ENCODE results near the gene SSBP3.

The SSBP3 gene

DNA sequence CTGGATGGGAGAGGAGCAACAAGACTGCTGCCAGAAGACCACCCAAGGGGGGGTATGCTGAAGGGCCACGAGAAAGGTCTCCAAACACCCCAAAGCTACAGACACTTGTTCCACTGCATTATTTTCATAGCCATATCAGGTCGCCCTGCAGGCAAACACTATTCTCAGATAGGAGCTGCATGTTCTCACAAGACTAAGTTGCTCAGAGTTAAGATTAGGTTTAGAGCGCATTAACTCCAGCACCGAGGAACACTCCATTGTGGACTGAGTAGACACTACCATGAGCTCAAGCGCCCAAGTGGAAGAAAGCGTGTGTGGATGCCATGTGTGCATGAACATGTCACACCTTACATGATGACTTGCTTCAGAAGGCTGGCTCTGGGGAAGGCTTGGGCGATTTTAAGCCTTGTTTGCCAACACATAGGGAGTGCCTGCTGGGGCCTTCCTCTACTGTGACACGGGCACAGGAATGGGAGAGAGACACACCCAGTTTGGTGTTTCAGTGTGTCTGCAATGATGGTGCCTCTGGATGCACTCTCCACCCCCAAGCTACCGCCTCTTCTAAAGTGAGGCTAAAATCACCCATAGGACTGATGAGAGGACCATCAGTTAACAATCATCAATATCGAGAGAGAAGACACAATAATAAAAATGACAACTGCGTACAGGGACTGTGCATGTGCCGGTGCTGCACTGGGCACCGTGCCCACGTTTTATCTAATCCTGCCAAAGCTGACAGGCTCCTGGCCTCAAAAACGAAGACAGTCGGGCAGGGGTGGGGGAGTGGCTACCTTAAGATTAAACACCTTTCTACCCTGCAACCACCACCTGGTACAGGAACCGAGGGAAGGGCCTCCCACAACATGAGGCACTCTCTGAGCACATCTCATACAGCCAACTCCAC is 34.9 kb downstream of the SSBP3 start:
- DNase-seq (ENCODE audit: low spot score): no peak

DNA sequence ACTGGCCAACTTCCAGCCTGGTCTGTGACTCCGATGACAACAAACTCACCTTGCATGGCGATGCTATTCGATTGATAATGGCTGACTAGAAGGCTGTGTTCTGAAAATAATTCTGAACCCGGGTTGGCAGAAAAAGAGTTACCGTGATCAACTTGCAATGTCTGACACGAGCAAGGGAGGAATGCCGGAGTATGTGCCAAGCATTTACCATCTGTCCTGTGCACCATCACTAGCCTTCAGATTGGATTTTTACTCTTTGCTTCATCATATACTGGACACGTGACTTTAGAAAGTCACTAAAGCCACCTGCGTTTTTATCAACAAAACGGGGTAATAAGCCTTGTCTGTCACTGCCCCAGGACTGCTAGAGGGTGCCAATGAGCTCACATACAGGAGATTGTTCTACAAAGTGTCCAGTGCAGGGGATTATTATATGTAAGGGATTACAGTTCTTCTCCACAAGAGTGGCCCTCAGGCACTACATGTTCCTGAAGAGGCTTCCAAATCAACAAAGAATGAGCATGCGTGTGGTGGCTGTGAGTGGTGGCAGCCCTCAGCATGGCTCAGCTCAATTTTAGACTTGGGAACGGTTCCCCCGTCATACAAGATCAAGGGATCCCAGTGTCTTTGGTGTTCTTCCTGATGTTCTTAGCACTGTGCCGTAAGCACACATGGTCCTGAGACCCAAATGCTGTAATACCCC is 35.8 kb downstream of the SSBP3 start:
- no peak for DNase-seq (ENCODE audit: low spot score)

DNA sequence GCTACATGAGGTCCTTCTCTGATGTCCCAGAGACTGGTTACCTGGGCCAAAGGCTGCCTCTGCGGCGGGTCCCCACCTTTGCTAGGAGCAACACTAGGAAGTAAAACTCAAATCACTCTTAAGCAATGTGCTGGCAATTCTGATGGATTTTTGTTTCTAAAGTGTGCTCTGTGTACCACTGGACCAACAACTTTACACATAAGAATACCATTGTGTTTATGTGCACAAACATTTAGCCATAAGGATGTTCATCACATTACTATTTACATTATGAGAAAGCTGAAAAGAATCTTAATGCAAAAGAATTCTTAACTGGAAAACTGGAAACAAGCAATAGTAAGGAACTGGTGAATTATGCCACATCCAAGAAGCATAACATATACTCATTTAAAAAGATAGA is 38.6 kb downstream of the SSBP3 start:
- DNase-seq (ENCODE audit: low spot score): no peak

DNA sequence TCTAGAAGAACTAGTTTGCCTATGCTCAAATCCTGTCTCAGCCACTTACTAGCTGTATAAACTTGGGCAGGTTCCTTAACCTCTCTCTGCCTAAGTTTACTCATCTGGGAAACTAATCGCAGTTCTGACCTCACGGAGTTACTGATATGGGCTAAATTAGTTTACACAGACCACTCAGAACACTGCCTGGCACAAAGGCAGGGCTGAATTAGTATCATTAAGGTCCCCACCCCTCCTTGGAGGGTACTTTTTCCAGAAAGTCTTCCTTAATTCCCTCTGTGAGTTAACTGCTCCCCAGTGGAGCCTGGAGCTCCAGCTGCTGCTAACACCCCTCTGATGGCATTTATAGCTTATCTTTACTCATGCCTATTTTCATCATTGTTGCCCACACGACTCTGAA is 40.3 kb downstream of the SSBP3 start:
- no peak for DNase-seq (ENCODE audit: low spot score)

DNA sequence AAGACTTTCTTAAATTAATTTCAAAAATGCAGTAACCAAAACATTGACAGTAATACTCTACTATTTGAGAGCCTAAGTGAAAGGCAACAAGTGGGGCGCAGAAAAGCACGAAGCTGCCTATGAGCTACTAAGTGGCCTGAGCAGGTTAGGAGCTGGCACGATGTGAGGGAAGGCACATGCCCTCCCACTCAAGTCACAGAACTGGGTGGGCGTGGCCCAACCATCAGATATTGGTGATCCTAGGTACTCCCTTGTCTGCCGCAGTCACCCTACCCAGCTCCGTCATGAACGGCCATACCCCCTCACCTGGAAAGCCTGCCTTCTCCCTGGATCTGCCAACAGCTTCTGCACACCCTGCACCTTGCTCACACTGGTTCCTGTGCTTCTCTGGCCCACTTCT is 40.8 kb downstream of the SSBP3 start:
- DNase-seq (ENCODE audit: low spot score): no peak

DNA sequence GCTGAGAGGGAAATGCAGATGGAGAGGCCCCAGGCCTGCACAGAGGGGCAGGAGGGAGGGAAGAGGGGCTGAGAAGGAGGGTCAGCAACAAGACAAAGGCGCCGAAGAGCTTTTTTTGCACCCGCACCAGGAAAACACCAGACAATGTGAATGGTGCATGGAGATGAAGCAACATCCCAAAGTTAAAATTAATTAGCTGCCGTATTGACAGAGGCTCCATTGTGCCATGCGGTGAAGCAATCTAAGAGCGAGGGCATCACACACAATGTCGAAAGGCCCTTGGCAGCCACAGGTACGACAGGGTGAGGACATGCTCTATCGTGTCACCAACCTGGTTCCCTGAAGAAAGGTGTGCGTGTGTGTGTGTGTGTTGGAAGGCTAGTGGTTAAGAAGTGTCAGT is 41.2 kb downstream of the SSBP3 start:
- DNase-seq (ENCODE audit: low spot score): no peak

DNA sequence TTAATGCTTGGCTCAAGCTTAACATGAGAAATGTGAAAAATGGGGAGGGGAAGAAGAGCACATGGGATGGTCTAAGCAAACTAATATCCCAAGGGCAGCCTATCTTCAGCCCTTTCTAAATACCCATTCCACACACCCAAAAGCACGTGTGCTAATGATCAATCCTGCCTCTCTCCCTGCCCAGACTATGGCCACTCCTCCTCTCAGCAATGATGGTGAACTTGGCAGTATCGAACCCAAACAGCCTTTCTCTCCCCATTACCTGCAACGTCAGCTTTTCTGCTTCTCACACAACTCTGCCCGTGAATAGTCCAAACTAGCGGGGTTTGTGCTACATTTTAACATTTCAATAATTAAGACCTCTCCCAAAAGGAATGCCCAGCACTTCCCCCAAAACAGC is 41.6 kb downstream of the SSBP3 start:
- no peak for DNase-seq (ENCODE audit: low spot score)

DNA sequence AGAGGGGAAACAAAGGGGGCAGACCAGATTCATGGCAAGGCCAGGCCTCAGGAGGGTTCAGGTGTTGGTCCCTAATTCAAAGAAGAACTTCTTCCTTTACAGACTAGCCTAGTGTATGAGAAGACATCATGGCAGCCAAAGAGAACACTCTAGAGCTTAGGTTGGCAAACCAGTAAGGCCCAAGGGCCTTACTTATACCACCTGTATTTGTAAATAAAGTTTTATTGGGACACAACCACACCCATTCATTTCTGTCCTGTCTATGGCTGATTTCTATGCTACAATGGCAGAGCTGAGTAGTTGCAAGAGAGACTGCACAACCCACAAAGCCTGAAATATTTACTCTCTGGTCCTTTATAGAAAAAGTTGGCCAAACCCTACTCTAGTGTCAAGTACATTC is 42.3 kb downstream of the SSBP3 start:
- no peak for DNase-seq (ENCODE audit: low spot score)

DNA sequence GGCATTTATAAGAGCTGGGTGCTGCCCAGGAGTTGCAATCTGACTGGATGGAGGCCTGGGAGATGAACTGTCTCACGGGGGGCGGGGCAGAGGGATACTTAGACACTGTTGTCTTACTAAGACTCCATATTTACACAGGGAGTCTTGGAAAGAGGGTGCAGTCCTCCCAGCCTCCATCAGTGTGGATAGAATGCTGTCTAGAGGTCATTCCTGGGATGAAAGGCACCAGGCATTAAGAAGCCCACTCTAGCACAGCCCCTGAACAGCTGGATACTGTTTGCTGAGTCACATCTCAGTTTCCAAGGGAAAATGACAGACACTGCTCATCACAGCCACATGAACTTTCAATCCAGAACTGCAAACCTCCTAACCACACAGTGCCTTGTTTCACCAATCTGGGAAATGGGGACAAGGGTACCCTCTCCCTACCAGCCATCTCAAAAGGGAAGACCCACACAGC is 43.3 kb downstream of the SSBP3 start:
- no peak for DNase-seq (ENCODE audit: low spot score)

DNA sequence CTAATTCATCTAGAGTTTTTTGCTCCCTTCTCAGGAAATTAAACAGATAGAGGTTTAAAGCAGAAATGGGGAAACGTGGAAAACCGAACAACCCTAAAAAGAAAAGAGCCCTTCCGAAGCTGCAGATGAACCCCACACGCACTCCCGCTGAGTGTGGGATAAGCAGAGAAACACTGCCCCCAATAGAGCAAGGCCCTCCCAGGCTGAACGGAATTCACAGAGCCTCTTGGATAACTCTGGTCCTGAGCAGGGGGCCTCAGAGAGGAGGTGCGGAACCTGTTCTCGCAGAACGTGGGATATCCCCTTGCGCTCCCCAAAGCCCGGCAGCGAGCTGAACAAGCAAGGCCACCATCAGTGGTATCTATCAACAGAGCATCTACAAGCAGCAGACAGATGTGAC is 44.9 kb downstream of the SSBP3 start:
- DNase-seq (ENCODE audit: low spot score): no peak

DNA sequence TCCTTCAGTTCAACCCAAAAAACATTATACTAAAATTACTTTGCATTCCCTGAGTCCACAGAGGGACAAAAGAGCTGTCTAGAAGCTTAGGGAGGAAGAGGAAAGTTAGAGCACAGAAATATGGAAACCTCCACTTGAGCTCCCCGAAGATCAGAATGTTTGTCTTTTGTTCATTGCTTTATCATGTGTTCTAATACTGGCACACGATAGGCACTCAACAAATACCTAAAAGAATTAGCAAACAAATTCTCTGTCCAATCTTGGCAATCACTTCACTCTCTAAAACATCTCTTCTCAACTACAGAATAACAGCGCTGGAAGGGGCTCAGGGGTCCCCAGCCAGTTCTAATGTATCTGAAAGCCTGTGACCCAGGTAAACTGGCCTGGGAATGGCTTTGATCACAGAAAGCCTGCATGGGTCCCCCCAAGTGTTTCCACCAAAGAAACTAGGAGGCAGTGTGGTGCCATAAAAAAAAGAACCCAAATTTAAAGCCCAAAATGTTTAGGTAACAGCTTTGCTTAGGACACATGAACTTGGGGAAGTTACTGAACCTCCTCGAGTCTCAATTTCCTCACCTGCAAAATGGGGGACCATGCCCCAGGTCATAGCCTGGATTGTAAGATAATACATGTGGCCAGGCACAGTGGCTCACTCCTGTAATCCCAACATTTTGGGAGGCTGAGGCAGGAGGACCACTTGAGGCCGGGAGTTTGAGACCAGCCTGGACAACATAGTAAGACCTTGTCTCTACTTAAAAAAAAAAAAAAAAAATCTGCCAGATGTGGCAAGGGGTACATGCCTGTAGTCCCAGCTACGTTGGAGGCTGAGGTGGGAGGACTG is 45.8 kb downstream of the SSBP3 start:
- no peak for DNase-seq (ENCODE audit: low spot score)

DNA sequence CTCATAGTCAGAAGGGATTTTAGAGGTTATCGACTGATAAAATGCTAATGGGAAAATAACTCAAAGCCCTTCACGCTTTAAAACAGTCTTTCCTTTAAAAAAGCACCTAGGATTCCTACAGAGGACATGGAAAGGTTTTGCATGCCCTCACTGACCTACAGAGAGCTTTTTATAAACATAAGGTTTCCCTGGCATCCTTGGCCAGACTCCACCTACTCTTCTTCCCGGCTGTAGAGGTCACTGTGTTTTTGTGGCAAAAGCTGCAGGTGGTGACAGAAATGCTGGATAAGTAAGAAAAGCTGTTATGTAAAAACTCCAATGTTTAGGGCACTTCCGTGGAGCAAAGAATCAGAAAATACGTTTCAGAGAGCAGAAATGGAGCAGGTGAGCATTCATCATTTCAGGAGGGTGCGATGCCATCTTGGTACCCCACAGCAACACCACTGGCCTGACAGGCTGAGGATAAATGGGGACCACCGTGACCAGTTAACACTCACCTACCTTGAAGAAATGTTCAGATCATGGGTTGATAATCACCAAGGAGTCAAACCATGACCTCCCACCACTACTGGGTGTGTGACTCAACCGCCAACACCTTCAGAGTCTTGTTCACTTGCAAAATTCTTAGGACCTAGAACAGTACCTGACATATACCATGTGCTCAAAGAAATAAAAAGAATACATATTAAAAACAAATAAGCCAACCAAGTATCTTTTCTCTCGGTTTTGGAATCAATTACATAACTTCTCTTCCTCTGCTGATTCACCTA is 46.6 kb downstream of the SSBP3 start:
- DNase-seq (ENCODE audit: low spot score): no peak

DNA sequence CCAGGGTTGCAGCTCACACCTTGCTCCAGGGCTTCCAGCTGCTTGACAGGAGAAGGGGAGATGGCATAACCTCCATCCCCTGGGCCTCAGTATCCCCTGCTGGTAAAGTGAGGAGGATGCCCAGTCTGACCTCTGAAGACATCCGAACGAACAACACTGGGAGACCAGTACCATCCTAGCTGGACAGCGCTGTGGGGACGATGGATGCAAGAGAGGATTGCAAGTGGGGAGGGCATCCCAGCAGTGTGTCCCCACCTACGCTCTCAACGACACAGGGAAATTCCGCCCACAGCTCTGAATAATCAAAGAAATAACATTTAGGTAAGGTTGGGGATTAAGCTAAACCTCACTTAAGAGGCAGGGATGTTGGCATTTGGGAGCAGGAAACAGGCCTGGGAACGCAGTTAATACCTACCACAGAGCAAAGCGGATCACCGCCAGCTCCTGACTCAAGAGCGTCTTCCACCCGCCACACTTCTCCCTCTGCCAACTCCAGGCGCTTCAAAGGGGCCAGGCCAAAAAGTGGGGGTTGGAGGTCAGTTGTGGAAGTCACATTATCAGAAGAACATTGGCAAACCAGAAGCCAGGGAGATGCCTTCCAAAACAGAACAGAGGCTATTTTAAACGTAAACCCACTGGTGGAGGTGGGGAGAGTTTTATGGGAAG is 47.6 kb downstream of the SSBP3 start:
- DNase-seq (ENCODE audit: low spot score): no peak

DNA sequence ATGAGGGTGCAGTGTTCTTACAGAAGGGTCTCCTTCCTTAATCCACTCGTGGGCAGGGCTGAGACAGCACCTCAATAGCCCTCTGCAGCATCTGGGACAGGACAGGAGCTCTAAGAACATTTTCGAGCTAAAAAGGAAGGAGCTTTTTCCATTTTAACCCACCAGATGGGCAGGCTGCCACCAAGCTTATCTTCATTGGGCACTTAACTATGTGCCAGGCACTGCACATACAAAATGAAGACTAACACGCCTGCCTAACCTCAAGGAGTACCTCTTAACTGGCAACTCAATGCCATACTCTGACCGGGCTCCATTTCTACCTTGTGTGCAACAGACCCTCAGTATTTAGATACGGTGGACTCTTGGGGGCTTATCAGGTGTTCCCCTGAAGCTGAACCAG is 48.2 kb downstream of the SSBP3 start:
- DNase-seq (ENCODE audit: low spot score): no peak

DNA sequence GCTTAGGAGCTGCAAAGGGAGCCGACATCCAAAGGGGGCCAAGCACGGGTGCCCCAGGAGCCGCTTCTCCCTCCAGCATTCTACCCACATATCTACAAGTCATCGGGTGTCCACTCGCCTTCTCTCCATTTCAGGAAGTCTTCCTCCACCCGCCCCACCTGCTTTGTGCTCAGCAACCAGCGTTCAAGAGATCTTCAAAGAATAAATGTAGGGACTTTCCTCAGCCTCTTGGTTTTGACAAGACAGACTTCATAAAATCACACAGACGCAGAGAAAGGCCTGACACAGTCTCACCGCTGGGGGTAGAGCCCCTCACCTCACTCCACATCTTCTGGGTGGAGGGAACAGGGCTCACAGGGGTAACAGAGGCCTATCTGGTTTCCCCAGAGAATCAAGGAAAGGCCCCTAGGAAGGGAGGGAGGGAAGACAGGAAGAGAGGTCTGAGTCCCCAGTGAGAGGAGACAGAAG is 49.5 kb downstream of the SSBP3 start:
- peak; percentile 46 for DNase-seq (ENCODE audit: low spot score)

DNA sequence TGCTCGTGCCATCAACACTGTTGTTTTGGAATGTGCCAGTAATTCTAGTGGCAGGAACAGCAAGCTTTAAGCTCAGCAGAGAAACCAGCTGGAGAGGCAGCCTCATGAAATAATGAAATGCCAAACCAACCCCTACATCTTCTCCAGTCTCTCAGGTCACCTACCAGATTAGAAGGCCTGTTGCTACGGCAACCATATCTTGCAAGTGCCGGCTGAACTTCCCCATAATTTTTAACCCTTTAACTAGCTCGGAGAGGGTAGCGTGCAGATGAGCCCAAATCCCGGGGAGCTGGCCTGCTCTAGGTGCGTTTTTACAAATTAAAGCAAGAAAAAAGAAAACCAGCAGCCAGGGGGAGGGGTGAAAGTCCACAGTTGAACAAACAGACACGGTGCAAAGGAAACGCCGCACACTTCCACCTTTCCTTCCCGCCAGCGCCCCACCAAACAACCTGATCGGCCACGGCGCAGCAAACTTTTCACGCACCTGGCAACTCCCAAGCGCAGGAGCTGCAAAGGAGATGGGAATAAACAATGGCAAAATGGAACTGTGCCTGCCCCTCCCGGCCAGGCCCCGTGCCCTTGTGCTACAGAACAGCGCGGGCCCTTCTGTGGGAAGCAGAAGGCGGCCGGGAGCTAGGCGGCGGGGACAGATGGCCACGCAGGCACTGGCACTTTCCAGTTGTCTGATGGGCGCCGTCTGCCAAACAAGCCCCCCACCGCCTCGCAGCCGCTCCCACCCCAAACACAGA is 50.1 kb downstream of the SSBP3 start:
- peak; percentile 18 for DNase-seq (ENCODE audit: low spot score)

DNA sequence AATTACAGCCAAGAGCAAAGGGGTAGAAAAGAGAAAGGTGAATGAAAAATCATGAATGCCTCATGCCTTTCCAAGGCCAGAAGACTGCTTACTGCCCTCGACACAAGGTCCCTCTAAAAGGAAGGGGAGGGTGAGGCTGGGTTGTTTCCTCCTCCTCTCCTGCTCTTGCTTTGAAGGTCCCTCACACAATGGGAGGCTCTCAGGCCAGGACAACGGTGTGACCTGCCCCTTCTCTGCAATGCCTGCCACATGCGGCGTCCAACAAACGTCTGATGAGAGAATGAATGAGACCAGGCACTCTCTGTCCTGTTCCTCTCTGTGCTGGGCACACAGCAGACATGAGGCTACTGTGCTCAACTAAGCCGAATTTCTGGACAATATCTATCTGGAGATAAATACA is 51.3 kb downstream of the SSBP3 start:
- no peak for DNase-seq (ENCODE audit: low spot score)

DNA sequence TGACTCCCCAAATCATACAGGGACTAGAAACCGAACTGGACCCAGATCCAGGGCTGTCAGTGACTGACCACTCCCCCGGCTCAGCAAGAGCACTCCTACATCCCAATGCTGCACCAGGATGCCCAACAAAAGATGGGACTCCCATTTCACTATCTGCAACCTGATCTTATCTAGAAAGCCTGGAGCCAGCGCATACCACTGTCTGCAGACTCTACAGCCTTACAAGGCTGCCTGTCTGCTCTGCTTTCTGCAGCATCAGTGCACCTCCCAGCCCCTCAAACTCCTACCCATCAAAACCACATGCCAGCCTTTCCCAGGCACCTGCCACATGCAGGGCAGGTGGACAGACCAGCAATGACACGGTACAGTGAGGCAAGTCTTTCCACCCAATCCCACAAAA is 52.2 kb downstream of the SSBP3 start:
- no peak for DNase-seq (ENCODE audit: low spot score)

DNA sequence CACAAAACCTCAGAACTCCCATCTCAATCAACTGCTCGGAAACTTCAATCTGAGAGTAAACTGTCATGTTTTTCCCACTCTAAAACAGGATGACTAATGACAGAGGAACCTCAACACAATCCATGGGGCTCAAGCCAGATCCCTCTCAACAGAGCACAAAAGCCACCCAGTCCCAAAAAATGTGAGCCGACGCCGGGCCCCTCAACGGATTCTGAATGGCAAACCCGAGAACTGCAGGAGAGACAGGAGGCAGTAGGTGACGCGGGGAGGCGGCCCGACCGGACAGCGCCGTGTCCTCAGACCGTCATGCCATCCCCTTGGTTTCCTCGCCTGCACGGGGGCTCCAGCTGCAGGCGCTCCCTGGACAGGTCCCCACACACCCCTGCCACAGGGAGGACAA is 53.4 kb downstream of the SSBP3 start:
- DNase-seq (ENCODE audit: low spot score): no peak

DNA sequence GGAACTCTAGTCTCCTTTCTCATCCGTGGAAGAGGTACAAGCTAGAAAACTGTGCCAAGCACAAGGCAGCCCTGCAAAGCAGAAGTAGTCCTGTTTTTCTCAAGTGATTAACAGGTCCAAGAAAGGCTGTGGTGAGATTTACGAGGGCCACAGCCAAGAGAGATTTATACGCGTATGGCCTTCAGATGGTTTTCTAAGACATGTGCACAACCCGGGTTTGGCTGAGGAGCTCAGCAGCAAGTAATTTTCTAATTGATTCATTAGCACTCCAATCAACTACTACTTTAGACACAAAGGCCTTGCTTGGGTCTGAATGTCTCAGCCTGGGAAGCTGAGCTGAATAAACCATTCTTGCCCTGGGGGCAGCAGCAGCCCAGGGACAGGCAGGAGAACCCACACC is 55.8 kb downstream of the SSBP3 start:
- no peak for DNase-seq (ENCODE audit: low spot score)

DNA sequence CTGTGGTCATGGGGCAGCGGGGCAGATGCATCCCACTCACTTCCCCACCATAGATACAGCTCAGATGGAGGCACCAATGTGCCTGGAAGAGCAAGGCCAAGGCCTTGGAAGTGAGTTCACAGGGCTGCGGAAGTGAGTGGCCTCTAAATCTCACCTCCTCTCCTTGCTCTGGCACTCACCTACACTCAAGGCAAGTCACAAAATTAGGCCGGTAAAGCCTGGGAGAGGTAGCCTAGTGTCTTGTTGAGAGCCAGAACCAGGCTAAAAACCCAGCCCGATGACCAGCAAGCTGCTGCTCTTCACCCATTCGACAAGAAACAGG is 57.5 kb downstream of the SSBP3 start:
- no peak for DNase-seq (ENCODE audit: low spot score)

Measured in CD4-positive, alpha-beta T cell treated with Interleukin-15 for 4 hours (primary cell).